ENCODE data around the gene CDC34.

- TF ChIP-seq CTCF (conservative IDR thresholded peaks at IDR 0.05) (no peak), ZFX (IDR thresholded peaks at IDR 0.05) (no peak)
Observed at GRCh38 chr19:560121-560520, 28.6 kb downstream of the CDC34 start.
